GM12801 (cell line): ENCODE measurements around the gene PALM.

ENCODE experiments used
- TF ChIP-seq, protein P1 (sequence below): IDR thresholded peaks from one replicate; pipeline ENCODE4 v1.5.1; 2011; ENCODE audit warnings: control low read depth; ENCODE audit not compliant: insufficient read length; ENCODE audit errors: extremely low read depth

PALM gene

DNA sequence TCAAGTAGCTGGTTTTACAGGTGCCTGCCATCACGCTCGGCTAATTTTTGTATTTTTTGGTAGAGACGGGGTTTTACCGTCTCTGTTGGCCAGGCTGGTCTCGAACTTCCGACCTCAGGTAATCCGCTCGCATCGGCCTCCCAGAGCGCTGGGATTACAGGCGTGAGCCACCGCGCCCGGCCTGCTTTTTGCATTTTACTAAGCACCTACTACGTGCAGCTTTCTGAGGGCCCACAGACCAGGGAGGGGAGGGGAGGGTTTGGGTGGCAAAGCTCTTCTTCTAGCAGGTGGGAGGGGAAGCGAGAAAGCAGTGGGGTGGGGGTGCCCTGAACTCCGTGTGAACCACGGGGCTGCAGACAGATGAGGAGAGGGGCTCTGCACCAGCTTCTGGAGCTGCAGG, 15.0 kb downstream of the PALM start:
- TF ChIP-seq, protein P1, sequence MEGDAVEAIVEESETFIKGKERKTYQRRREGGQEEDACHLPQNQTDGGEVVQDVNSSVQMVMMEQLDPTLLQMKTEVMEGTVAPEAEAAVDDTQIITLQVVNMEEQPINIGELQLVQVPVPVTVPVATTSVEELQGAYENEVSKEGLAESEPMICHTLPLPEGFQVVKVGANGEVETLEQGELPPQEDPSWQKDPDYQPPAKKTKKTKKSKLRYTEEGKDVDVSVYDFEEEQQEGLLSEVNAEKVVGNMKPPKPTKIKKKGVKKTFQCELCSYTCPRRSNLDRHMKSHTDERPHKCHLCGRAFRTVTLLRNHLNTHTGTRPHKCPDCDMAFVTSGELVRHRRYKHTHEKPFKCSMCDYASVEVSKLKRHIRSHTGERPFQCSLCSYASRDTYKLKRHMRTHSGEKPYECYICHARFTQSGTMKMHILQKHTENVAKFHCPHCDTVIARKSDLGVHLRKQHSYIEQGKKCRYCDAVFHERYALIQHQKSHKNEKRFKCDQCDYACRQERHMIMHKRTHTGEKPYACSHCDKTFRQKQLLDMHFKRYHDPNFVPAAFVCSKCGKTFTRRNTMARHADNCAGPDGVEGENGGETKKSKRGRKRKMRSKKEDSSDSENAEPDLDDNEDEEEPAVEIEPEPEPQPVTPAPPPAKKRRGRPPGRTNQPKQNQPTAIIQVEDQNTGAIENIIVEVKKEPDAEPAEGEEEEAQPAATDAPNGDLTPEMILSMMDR = no peak

DNA sequence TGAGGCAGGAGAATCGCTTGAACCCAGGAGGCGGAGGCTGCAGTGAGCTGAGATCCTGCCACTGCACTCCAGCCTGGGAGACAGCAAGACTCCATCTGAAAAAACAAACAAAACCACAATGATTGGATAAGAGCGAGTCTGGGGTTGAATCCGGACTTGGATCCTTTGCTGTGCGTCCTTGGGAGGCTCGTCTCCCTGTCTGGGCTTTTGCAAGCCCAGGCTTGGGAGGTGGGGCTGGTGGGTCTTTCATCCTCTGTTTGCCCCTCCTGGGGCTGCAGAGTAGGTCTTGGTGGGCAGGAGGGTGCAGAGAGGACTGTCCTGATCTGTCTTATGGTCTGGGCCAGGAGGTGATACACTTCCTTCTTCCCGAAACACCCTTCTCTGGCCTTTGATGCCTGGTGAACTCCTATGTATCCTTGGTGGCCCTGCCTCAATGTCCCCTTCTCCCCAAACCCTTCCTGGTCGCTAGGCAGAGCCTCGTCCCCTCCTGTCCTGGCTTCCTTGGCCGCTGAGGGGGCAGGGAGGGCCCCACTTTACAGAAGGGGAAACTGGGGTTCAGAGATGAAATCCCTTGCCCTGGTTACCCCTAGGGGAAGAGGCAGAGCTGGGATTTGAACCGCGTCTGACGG, 16.8 kb downstream of the PALM start:
- TF ChIP-seq, protein P1 = no peak

DNA sequence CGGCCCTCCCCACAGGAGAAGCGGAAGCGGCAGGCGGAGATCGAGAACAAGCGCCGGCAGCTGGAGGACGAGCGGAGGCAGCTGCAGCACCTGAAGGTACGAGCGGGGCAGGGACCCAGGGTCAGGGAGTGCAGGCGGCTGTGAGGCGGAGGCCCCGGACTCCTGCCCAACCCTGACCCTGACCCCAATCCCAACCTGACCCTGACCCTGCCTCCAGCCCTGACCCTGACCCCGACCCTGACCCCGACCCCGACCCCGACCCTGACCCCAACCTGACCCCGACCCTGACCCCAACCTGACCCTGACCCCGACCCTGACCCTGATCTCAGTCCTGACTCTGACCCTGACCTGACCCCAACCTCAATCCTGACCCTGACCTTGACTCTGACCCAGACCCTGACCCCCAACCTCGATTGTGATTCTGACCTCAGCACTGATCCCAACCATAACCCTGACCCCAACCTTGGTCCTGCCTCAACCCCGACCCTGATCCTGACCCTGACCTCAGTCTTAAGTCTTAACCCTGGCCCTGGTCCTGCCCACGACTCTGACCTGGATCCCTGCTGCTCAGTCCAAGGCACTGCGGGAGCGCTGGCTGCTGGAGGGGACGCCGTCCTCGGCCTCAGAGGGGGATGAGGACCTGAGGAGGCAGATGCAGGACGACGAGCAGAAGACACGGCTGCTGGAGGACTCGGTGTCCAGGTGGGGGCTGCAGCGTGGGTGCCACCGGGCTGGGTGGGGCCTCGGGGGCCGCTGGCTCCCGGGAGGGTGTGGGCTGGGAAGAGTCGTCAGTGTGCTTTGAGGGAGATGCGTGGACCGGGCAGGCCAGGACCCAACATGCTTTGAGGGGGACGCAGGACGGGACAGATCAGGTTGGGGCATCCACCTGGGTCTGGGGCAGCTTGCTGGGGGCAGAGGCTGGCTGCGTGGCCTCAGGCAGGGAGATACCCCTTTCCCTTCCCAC, 18.5 kb downstream of the PALM start:
- TF ChIP-seq, protein P1 = no peak

DNA sequence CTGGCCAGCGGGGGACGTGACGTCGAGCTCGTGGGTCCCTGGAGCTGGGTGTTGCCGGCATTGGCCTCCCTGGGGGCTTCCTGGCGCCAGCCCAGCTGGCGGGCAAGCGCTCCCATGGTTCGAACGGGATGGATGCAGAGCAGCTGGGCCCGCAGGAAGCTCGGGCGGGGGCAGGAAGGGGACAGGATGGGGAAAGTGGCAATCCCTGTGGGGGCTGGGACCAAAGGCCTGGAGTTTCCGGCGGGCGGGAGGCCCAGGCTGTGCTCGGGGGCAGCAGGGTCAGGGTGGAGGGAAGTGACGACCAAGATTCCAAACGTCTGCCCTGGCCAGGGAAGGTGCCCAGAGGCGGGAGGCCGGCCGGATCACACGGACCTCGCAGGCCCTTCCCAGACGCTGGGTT, 19.3 kb downstream of the PALM start:
- TF ChIP-seq, protein P1 = no peak

DNA sequence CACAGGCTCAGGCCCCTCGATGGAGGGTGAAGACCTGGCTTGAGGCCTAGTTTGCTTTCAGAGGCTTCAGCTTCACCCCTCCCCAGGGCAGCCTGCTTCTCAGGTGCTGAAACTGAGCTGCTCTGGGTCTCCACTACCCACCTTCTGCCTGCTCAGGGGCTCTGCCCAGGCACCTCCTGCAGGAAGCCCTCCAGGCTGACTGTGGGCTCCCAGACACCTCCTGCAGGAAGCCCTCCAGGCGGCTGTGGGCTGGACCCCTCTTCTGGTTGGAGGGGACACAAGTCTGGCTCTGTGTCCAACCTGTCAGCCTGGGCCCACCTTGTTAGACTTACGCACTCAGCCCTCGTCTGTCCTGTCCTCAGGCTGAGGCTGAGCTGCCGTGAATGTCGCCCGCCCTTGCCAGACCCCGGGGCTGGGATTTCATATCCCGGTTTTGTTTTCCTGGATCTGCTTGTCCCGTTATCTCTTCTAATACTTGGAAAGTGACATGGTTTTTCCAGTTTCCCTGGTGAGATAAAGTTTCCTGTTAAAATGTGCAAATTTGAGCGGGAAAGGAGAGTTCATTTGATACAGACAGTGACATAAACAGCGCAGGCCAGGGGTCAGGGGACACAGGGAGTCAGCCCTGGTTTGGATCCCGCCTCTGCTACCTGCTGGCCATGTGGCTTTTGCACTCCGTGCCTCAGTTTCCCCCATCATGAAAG, 21.4 kb downstream of the PALM start:
- TF ChIP-seq, protein P1 = no peak

DNA sequence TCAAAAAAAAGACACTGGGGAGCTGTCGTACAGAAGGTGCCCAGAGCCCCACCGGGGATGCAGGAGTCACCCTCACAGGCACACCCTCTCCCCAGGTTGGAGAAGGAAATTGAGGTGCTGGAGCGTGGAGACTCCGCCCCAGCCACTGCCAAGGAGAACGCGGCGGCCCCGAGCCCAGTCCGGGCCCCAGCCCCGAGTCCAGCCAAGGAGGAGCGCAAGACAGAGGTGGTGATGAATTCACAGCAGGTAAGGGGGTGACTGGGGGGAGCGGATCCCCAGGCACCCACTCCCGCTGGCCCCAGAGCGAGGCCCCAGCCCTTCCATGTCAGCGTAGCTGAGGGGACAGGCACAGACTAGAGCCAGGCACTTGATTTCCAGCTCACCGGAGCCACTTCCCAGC, 22.3 kb downstream of the PALM start:
- TF ChIP-seq, protein P1 = no peak

DNA sequence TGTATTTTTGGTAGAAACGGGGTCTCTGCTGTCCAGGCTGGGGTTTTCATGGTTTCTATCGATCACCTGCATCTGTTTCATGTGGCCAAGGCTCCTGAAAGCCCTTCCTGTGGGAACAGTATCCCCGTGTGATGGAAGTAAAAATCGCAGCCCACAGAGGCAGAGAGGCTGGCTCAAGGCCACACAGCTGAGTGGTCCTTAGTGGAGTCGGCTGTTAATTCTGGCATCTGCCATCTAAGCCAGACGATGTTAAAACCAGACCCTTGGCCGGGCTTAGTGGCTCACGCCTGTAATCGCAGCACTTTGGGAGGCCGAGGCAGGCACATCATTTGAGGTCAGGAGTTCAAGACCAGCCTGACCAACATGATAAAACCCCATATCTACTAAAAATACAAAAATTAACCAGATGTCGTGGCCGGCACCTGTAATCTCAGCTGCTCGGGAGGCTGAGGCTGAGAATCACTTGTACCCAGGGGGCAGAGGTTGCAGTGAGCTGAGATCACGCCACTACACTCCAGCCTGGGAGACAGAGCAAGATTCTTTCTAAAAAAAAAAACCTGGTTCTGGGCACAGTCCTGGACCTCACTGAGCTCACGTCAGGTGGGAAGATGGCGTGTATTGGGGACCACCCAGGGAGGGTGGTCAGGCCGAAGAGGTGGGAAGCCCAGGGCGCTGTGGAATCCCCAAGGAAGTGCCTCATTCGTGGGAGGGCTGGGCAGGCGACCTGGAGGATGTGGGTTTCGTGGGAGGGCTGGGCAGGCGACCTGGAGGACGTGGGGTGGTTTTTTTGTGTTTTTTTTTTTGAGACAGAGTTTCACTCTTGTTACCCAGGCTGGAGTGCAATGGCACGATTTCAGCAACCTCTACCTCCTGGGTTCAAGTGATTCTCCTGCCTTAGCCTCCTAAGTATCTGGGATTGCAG, 23.7 kb downstream of the PALM start:
- TF ChIP-seq, protein P1 = no peak
